Neural progenitor cell (in vitro differentiated cells): ENCODE data around the gene GRHL1.

Experiments
- EZH2 ChIP-seq: fragments of 200-600 bp; sonication (generic); IDR thresholded peaks from 2 replicates; pipeline ENCODE4 v1.6.1; 2017; ENCODE audit warnings: antibody characterized with exemption, mild to moderate bottlenecking, moderate library complexity
- TF ChIP-seq, protein P1 (sequence below): fragments of 200-600 bp; sonication (generic); IDR thresholded peaks from 2 replicates; pipeline ENCODE4 v1.5.1; 2017; ENCODE audit warnings: antibody characterized with exemption, mild to moderate bottlenecking

DNA sequence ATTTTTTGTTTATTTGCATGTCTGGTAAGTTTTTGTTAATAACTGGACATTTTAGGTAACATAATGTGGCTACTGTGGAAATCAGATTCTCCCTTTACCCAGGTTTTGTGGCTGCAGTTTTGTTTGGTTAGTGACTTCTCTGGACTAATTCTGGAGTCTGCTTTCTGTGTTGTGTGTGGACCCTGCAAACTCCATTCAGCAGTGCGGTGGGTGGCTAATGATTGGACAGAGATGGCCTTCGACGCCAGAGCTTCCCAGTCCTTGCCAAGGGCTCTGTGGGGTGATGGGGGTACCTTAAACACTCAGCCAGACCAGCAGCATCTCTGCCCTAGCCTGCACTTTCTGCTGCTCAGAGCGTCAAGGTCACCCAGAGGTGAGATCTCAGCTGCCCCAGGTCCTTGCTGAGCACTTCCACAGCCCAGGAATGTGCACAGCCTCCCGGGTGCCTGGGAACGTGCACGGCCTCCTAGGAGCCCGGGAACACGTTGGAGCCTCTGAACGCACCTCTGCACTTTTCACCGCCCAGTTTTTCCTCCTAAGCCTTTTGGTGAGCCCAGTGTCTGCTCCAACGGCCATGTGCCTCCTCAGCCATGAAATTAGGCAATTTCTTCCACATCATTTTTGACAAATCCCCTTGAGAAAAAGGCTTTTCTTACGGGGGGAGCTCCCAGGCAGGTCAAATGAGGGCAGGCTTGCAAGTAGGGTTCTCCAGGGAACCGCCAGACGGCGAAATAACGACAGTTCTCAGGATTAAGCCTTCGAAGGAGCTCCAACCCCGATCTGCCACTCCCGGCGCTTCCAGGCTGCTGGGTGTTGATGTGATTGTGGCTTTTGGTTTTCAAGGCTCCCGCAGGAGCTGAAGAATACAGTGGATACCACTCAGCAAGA is 56.7 kb downstream of the GRHL1 start:
- TF ChIP-seq, protein P1, sequence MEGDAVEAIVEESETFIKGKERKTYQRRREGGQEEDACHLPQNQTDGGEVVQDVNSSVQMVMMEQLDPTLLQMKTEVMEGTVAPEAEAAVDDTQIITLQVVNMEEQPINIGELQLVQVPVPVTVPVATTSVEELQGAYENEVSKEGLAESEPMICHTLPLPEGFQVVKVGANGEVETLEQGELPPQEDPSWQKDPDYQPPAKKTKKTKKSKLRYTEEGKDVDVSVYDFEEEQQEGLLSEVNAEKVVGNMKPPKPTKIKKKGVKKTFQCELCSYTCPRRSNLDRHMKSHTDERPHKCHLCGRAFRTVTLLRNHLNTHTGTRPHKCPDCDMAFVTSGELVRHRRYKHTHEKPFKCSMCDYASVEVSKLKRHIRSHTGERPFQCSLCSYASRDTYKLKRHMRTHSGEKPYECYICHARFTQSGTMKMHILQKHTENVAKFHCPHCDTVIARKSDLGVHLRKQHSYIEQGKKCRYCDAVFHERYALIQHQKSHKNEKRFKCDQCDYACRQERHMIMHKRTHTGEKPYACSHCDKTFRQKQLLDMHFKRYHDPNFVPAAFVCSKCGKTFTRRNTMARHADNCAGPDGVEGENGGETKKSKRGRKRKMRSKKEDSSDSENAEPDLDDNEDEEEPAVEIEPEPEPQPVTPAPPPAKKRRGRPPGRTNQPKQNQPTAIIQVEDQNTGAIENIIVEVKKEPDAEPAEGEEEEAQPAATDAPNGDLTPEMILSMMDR = no peak
- TF ChIP-seq EZH2 = no peak
